GM18520 (cell line): Measurements from ENCODE around the gene KDM6A.
"Not testable (repeated sequence)": the region's sequence is repeated elsewhere in the genome, so short reads cannot be mapped to it uniquely, and the experiment has no call there.

Experiments
- ATAC-seq: cut with Tn5 transposase; IDR thresholded peaks from one replicate; pipeline ENCODE4 v1.9.1; 2021; ENCODE audit not compliant: unreplicated experiment

Gene KDM6A

DNA sequence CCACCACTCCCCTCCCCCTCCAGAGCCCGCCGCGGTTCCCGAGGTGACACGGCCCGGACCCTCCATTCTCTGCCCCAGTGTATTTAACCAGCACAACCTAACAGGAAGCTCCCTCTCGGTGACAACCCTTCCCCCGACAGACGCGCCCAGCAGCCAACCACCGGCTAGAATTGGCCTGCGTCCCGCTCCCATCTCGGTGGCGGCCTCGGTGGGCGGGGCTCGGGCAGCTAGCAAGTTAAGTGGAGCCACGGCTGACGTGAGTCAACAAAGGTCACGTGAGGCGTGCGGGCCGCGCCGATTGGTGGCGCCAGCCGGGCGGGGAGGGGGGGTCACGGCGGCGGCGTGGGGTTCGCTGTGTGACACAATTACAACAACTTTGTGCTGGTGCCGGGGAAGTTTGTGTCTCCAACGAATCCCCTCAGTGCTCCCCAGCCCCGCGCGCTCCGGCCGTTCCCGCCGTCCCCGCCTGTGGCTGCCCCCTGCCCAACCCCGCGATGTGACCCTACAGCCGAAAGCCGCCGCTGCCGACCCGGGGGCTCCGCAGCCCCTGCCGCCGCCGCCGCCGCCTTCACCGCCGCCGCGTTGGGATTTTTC, at the start of gene KDM6A:
KDM6A (plus strand) TSS at position 368 of the 594 bp plus-strand sequence. CDS start 364 bp downstream, outside the sequence.
- ATAC-seq = peak; percentile 86

DNA sequence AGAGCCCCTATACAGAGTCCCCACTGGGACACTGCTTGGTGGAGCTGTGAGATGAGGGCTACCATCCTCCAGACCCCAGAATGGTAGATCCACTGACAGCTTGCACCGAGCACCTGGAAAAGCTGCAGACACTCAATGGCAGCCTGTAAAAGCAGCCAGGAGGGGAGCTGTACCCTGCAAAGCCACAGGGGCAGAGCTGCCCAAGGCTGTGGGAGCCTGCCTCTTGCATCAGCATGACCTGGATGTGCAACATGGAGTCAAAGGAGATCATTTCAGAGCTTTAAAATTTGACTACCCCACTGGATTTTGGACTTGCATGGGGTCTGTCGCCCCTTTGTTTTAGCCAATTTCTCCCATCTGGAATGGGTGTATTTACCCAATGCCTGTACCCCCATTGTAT, 49.8 kb upstream of the KDM6A start:
- not testable (repeated sequence) for ATAC-seq

DNA sequence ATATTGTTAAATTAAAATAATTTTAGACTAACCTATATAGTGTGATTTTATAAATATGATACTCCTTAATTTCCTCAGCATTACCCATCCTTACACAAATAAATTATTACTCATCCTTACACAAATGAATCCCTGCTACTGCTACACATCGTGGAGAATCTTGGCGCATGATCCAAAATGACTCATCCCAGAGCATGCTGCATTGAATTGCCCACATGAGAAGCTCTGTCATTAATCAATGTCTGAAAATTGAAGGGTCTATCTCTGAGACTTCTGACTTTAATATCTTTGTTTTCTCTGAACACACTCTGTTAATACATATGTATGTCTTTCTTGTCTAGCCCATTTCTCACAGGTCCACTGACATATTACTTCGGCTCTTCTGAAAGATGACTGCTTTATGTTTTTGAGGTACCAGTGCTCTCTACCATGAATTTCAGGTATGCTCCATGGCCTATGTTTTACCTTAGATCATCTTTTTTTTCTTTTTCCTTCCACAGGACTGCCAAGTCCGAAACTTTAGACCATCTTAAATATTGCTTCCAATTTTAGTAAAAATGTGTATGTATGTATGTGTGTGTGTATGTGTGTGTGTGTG, 44.9 kb upstream of the KDM6A start:
- ATAC-seq = no peak

DNA sequence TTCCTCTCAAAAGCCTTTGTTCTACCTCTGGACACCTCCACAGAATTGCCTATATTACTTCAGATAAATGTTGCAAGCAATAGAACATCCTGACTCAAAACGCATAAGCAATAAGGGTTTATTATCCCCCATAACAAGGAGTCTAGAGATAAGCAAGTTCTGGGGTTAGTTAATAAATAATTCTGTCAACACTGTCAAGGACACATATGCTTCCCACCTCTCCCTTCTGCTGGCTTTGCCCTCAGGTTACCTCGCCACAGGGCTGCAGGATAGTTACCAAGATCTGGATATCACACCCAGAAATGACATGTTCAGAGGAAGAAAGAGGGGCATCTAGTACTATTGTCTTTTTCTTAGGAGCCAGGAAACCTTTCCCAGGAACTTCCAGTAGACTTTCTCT, 43.2 kb upstream of the KDM6A start:
- ATAC-seq = no peak

DNA sequence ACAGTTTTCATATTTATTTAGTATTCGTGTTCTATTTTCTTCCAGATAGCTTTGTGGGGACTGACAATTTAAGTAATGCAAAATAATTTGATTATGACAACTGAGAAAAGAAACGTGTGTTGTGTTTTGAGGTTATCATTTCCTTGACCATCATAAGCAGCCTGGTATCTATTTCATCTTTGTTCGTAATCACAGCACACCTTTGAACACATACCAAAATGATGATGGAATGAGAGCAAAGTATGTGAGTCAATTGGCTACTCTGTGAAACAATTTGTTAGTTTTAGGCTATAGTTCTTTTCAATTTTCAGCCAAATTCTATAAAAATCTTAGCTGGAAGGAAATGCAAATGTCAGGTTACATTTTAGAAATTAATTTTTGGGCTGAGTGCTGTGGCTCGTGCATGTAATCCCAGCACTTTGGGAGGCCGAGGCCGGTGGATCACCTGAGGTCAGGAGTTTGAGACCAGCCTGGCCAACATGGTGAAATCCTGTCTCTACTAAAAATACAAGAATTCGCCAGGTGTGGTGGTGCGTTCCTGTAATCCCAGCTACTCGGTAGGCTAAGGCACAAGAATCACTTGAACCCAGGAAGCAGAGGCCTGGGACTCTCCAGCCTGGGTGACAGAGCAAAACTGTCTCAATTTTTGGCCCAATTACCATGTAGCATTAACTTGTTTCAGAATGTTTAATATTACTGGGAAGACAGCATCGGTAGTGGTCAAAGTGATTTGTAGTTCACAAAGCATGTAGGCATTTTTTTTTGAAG, 30.3 kb upstream of the KDM6A start:
- ATAC-seq = no peak

DNA sequence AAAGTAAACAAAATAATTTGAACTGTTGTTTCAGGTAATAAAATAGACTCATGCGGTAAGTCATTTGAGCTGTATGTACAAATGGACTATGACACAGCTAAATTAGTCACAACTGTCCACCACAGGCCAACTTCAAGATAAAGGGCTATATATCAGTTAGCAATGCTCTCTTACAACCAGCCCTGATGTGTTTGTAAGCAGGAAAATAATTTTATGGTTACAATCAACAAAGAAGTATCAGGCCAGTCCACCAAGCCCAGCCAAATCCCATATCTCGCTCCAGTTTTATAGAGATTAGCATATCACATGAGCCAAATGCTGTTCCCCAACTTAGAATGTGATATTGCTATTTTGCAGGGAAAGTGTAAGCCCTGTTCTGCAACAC, 29.7 kb upstream of the KDM6A start:
- ATAC-seq = no peak

DNA sequence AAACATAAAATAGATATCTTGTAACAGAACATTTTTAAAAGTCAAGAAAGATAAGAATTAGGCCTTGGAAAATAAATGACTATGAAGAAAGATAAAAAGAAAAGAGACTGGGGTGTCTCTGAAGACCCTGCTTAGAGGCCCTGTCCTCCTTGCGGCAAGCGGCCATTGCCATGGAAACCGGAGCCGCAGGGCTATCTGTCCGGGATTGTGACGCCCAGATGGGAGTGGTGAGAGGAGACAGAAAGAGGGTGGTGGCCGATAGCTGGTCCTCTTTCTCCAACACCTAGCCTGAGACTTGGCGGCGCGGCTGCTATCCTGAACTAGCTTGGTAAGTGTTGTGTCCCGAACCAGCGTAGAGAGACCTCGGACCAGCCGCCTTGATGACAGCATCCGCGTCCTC, 29.2 kb upstream of the KDM6A start, which contains the start of gene DUSP21:
DUSP21 (plus strand) TSS at position 269 of the 400 bp plus-strand sequence; CDS start at position 381, 112 bp downstream.
- ATAC-seq = no peak

DNA sequence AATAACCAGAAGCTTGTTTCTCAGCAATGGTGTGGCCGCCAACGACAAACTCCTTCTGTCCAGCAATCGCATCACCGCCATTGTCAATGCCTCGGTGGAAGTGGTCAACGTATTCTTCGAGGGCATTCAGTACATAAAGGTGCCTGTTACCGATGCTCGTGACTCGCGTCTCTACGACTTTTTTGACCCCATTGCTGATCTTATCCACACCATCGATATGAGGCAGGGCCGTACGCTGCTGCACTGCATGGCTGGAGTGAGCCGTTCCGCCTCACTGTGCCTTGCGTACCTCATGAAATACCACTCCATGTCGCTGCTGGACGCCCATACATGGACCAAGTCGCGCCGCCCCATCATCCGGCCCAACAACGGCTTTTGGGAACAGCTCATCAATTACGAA, 28.8 kb upstream of the KDM6A start:
- ATAC-seq = no peak

DNA sequence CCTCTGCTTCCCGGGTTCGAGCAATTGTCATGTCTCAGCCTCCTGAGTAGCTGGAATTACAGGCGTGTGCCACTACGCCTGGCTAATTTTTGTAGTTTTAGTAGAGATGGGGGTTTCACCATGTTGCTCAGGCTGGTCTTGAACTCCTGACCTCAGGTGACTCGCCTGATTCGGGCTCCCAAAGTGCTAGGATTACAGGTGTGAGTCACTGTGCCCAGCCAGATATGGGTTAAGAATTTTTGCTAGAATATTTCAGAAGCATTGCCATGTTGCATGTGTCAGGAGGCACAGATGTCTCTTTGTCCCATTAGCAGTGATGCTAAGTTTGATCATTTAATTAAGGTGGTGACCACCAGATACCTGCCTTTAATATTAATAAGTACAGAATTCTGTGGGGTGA, 22.1 kb upstream of the KDM6A start:
- ATAC-seq = not testable (repeated sequence)

DNA sequence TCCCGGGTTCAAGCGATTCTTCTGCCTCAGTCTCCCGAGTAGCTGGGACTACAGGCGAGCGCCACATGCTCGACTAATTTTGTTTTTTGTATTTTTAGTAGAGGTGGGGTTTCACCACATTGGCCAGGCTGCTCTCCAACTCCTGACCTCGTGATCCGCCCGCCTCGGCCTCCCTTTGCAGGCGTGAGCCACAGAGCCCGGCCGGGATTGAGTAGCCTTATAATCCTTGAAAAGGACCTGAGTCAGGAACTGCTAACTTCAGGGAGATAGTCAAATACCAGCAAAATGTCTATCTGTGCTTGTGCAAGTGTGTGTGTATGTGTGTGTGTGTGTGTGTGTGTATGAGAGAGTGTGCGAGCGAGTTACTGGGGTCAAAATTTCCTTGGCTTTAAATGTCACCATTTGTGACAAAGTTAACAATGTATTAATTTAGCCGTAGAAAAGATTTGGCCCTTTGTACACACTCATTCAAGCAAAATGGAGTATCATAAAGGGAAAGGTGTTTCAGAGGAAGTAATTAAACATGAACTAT, 1.8 kb upstream of the KDM6A start:
- ATAC-seq = no peak

DNA sequence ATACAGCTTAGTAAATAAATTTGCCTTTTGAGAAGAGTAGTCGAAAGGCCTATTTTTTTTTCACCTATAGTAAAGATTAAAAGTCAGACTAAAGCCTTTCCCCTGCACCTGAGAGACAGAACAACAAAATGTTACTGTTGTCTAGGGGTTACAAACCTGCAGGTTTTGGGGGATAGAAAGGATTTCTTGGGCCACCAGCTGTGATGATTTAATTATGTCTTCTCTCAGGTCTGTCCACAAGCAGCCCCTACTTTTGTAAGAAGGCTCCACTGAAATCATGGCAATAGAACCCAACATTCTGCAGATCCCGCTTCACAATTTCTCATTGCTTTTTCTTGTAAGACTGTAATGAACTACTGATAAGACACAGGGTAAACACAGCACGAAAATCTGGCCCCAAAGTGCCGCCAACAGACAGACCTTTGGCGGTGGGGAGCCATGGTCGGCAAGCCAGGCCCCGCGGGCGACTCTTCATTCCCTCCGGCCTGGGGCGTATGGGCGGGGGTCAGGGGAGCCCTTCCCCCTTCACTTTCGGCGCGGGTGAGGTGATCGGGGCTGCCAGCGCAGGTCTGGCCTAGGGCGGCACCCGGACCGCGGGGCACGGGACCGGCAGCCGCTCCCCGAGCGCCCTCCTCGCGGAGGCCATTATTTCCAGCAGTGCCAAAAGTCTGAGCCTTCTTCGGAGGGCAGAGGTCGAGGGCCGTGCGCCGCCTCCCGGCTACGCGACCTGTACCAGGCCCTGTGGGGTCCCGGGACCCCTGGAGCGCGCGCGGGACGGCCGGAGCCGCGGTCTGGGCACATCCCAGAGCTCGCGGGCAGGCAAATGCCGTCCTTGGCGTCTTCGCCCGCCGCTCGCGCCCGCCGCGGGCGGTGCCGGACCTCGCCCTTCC, 812 bp upstream of the KDM6A start:
- peak; percentile 17 for ATAC-seq

DNA sequence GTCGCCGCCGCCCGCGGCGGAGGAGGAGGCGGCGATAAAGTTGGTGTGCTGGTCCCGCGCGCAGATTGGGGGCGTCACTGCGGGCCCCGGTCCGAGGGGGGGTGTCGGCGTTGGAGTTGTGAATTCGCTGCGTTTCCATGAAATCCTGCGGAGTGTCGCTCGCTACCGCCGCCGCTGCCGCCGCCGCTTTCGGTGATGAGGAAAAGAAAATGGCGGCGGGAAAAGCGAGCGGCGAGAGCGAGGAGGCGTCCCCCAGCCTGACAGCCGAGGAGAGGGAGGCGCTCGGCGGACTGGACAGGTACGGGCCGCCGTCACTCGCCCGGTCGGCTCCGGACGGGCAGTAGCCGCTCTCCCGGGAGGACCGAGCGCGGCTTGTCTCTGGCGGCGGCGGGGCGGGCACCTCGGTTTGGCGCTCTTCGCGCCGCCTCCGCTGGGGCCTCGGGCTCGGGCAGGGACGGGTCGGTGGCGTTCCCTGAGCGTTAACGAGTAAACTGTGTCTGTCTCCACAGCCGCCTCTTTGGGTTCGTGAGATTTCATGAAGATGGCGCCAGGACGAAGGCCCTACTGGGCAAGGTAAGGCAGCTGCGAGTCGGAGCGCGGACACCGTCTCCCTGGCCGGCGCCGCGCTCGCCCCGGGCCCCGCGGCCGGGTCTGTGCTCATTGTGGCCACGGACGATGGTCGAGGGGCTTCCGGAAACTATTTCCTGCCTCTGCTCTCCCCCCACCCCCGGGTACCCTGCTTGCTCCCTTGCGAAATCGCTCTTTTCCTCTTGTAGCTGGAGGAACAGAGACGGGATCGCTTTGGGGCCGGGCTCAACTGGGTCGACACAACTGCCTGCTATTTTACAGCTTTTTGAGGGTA, 658 bp downstream of the KDM6A start:
- peak; percentile 4 for ATAC-seq

DNA sequence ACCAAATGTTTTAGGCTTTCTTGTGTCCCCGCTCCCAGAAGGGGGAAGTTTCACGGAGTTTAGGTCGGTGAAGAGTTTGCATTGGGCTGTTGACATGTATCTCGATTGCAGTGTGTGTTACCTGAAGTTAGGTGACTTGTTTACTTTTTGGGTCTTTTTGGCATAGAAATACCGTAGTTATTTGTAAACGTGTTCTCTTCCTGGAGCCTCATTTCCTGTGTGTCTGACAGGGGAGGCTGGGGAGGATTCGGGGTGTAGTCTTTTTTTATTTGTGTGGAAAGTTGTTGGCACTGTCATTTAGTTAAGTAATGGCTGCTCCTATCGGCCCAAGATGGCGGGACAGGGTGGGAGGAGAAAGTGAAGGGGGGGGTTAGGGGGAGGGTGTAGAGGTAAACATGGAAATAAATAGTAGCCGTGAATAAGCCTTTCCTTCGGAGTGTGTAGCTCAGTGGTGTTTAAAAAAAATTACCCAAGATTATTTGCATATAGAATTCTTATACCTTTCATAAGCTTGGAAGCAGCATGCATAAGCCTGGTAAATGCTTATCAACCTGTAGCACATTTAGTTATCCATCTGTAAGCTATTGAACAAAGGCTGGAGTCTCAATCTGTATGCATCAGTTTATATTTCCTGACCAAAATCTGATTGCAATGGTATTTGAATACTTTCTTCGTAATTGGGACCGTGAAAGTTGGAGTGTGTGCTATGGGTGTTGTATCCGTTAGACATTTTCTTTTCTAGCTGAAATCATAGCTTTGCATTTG, 1.6 kb downstream of the KDM6A start:
- ATAC-seq = no peak

DNA sequence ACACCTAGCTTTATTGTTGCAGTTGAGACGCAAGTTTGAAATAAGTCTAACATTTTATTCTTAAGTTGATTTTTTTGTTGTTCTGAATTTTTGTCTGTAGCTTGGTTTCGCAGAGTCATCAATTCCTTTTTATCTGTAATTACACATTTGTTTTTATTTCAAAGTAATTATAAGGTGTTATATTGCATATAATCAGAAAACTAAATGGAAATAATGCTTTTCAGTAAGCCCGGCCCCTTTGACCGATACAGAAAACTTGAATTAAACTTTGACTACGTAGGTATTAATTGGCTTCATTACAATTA, 2.1 kb downstream of the KDM6A start:
- no peak for ATAC-seq

DNA sequence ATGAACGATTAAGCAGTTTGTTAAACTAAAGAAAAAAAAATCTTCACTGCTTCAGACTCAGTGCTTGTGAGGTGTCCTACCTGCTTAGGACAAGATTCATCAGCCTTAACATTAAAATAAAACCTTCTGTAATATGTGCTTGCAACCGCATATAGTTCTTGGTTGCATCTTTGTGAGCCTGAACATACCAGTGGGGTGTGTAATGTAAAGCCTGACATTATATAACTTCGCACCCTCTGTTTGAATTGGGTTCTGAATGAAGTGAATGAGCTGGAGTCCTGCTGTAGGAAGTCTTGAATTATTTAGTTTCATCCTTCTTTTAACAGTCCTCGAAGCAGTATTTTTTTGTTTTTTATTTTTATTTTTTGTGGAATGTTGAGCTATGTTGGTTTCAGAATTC, 3.1 kb downstream of the KDM6A start:
- no peak for ATAC-seq

DNA sequence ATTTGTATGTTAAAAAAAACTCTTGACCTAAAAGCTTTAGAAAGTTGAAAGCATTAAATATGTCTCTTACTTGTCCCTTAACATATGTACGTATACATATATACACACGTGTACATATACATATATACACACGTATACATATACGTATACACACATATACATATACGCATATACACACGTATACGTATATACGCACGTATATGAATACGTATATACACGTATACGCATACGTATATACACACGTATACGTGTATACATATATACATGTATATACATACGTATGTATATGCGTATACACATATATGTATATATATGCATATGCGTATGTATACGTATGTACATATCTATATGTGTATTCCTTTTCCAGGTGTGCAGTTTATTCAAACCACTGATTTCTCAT, 3.8 kb downstream of the KDM6A start:
- no peak for ATAC-seq

DNA sequence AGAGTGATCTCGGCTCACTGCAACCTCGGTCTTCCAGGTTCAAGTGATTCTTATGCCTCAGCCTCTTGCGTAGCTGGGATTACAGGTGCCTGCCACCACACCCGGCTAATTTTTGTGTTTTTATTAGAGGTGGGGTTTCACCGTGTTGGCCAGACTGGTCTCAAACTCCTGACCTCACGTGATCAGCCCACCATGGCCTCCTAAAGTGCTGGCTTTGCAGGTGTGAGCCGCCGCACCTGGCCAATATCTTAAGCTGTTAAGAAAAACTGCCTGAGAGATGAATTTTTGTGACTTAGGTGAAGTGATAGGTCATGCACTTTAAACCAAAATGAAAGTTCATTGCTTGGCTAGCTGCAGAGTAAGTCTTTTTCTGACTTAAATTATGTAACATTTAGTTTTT, 5.8 kb downstream of the KDM6A start:
- ATAC-seq = no peak

DNA sequence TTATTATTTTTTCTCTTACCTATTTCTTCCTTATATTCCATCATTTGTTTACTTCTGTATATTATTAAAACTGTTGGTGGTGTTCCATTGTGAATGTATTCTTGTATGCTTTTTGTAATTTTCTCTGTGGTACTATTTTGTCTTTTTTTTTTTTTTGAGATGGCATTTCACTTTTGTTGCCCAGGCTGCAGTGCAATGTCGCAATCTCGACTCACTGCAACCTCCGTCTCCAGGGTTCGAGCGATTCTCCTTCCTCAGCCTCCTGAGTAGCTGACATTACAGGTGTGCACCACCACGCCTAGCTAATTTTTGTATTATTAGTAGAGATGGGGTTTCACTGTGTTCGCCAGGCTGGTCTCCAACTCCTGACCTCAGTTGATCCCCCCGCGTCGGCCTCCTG, 8.6 kb downstream of the KDM6A start:
- no peak for ATAC-seq

DNA sequence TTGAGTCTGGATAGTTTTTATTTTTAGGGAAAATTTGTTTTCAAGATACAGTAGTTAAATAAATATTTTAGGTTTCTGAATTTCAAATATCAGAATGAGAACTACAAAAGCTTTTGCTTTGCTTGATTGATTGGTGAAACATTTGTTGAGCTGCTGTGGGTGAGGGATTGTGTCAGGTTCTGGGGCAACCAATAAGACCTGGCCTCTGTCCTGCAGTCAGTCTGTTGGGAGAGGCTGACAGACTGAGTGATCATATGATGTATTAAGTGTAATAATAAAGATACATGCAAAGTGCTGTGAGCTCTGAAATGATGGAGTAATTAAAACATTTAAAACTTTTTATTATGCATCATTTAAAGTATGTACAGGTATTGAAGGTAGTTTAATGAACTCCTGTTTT, 9.6 kb downstream of the KDM6A start:
- no peak for ATAC-seq

DNA sequence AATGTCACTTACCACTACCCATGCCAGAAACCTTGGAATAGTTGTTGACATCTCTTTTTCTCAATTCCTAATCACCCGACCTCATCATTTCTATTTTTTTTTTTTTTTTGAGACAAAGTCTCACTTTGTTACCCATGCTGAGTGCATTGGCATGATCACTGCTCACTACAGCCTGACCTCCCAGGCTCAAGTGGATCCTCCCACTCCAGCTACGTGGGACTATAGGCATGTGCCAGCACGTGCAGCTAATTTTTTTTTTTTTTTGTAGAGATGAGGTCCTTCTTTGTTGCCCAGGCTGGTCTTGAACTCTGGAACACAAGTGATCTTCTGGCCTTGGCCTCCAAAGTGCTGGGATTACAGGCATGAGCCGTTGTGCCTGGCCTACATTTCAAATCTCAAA, 12.0 kb downstream of the KDM6A start:
- no peak for ATAC-seq
